ENCODE data around the gene CST8.
"Not testable (repeated sequence)": the region's sequence is repeated elsewhere in the genome, so short reads cannot be mapped to it uniquely, and the experiment has no call there.

CST8 gene

GRCh38 chr20:23490817-23491216, at the start of gene CST8:
CST8 (plus strand) TSS chr20:23491117; CDS start chr20:23491668, 551 bp downstream.
- DNase-seq (ENCODE audit: low spot score), result no peak

GRCh38 chr20:23441850-23442313, 49.0 kb upstream of the CST8 start:
- peak; percentile 85 for DNase-seq (ENCODE audit: low spot score)

GRCh38 chr20:23442436-23442835, 48.5 kb upstream of the CST8 start:
- no peak for DNase-seq (ENCODE audit: low spot score)

- no peak for DNase-seq (ENCODE audit: low spot score)
These were observed 46.1 kb upstream of the CST8 start for GRCh38 chr20:23444859-23445258.

GRCh38 chr20:23445596-23446217, 45.2 kb upstream of the CST8 start:
- no peak for DNase-seq (ENCODE audit: low spot score)

- DNase-seq (ENCODE audit: low spot score), result peak; percentile 71
These were observed 44.4 kb upstream of the CST8 start for GRCh38 chr20:23446505-23446904.

GRCh38 chr20:23448167-23448566, 42.8 kb upstream of the CST8 start:
- no peak for DNase-seq (ENCODE audit: low spot score)

- DNase-seq (ENCODE audit: low spot score), result no peak
These were observed 41.5 kb upstream of the CST8 start for GRCh38 chr20:23449421-23449820.

GRCh38 chr20:23450877-23451276, 40.0 kb upstream of the CST8 start:
- no peak for DNase-seq (ENCODE audit: low spot score)

GRCh38 chr20:23451956-23452487, 38.9 kb upstream of the CST8 start:
- DNase-seq (ENCODE audit: low spot score), result no peak

- no peak for DNase-seq (ENCODE audit: low spot score)
These were observed 38.1 kb upstream of the CST8 start, which contains the start of gene CST11 for GRCh38 chr20:23452776-23453175. CST11 (minus strand) TSS chr20:23452876; CDS start chr20:23452811, 65 bp downstream.

GRCh38 chr20:23453549-23454543, 37.1 kb upstream of the CST8 start:
- no peak for DNase-seq (ENCODE audit: low spot score)

GRCh38 chr20:23454816-23455215, 36.1 kb upstream of the CST8 start:
- DNase-seq (ENCODE audit: low spot score), result no peak

- DNase-seq (ENCODE audit: low spot score), result no peak
These were observed 35.3 kb upstream of the CST8 start for GRCh38 chr20:23455639-23456038.

- DNase-seq (ENCODE audit: low spot score), result no peak
These were observed 34.5 kb upstream of the CST8 start for GRCh38 chr20:23456409-23456808.

GRCh38 chr20:23456873-23457272, 34.0 kb upstream of the CST8 start:
- DNase-seq (ENCODE audit: low spot score), result no peak

- DNase-seq (ENCODE audit: low spot score), result no peak
These were observed 31.3 kb upstream of the CST8 start for GRCh38 chr20:23459461-23460150.

GRCh38 chr20:23461180-23461579, 29.7 kb upstream of the CST8 start:
- no peak for DNase-seq (ENCODE audit: low spot score)

GRCh38 chr20:23466961-23467360, 24.0 kb upstream of the CST8 start:
- DNase-seq (ENCODE audit: low spot score), result not testable (repeated sequence)

- DNase-seq (ENCODE audit: low spot score), result not testable (repeated sequence)
These were observed 18.6 kb upstream of the CST8 start for GRCh38 chr20:23472306-23472705.

- not testable (repeated sequence) for DNase-seq (ENCODE audit: low spot score)
These were observed 17.6 kb upstream of the CST8 start for GRCh38 chr20:23473293-23473692.

- no peak for DNase-seq (ENCODE audit: low spot score)
These were observed 15.5 kb upstream of the CST8 start for GRCh38 chr20:23475395-23475794.
